Germinal center (tissue), 1 donor: ENCODE measurements around the gene NHLRC1.

ENCODE experiments used
- DNase-seq: peaks from one replicate; pipeline ENCODE4 v3.0.0; 2012; ENCODE audit warnings: mixed read lengths, low spot score

NHLRC1 gene

DNA sequence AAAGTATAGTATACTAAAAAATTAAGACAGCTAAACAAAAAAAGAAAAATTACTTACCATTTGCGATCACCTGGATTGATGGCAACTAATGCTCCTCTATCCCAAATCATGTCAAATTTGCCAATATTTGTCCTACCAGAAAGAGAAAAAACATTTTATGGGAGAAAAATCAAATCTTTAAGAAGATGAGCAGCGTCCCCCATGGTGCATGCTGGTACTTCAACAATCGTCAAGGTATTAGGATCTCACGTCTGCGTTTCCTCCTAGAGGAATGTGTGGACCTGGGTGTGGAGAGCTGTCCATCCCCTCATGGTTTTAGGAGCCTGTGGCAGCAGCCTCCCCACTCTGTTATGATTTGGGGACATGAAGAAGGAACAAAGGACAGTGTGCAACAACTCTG is 16.4 kb upstream of the NHLRC1 start:
- DNase-seq, result no peak

- DNase-seq, result no peak
Observed at GRCh38 chr6:18136260-18136659, 13.8 kb upstream of the NHLRC1 start.

GRCh38 chr6:18135171-18135570 is 12.7 kb upstream of the NHLRC1 start:
- DNase-seq, result no peak

DNA sequence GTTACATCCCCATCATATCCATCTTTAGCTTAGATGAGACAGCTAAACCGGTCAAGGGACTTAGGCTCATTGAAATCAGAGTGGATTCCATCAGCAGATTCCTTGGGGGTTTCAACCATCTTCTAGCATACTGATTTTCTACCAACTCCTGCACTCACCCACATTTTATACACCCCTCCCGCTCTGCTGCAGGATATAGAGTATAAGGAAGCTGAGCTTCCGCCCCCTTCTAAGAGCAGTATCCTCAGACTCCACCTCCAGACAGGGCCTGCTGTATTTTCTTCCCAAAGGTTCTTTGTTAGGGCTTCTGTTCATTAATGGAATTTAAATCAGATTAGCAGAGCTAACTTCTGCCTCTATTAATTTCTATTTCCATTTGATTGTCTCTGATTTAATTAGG is 9.9 kb upstream of the NHLRC1 start:
- no peak for DNase-seq

DNA sequence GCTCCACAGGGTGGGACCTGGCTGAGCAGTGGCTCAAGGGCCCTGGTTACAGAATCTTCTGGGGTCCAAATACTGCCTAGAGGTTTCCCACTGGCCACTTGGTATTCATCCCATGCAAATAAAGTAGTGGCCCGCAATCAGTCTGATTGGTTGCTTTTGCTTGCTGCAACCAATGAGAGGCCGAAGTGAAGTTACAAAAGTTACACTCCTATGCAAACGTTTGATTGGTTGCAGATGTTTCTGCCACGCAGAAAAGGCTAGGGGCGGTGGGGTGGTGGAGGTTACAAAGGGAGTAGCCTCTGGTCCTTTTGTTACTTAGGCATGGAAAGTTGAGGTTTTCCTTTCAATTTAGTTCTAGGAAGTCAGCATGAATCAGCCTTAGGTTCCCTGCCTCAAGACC is 3.6 kb upstream of the NHLRC1 start:
- no peak for DNase-seq

DNA sequence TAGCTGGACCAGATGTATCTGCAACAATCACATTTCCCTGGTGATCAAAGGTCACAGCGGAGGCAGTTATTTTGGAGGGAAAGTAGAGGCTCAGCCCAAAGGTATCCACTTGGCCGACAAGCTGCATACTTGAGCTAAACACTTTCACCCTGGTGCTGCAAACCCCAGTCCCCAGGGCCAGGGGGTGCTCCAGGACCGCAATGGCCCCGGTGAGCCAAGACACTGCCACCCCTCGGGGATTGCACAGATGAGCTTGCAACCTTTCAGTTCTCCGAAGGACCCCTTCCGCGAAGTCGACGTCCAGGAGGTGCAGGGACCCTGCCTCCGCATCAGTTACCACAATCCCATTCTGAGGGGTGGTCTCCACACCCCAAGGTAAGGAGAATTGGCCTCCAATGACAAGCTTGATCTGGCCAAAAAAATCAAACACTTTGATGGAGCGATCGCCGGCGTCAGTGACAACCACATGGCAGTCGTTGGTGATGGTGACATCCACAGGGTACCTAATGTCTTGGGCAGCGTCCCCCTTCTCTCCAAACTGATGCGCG is 823 bp downstream of the NHLRC1 start:
- no peak for DNase-seq

- DNase-seq, result no peak
Observed at GRCh38 chr6:18119236-18119635, 3.2 kb downstream of the NHLRC1 start.

GRCh38 chr6:18118330-18118729 is 4.1 kb downstream of the NHLRC1 start:
- no peak for DNase-seq

GRCh38 chr6:18117136-18117535 is 5.3 kb downstream of the NHLRC1 start:
- no peak for DNase-seq

DNA sequence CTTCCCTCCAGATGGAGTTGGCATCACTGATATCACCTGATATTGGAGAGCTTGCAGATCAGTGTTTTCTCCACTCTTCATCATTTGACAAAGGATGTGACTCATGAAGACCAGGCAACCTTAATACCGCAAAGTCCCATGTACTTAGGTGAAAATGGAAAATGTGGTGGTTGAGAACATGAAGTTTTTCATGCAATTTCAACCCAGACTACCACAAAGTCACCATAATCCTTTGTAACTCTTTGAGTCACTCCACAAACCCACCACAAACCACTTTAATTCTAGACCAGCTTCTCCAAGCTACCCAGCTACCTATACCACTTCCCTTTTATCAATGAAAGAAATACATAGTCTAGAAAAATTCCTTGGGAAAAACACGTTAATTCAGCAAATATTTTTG is 7.1 kb downstream of the NHLRC1 start:
- no peak for DNase-seq

- no peak for DNase-seq
Observed at GRCh38 chr6:18110162-18110561, 12.3 kb downstream of the NHLRC1 start.

- no peak for DNase-seq
Observed at GRCh38 chr6:18107061-18107460, 15.4 kb downstream of the NHLRC1 start.

- no peak for DNase-seq
Observed at GRCh38 chr6:18102783-18103509, 19.5 kb downstream of the NHLRC1 start.

GRCh38 chr6:18101873-18102272 is 20.6 kb downstream of the NHLRC1 start:
- DNase-seq, result no peak

GRCh38 chr6:18101271-18101670 is 21.2 kb downstream of the NHLRC1 start:
- DNase-seq, result no peak

GRCh38 chr6:18100296-18100695 is 22.2 kb downstream of the NHLRC1 start:
- no peak for DNase-seq

DNA sequence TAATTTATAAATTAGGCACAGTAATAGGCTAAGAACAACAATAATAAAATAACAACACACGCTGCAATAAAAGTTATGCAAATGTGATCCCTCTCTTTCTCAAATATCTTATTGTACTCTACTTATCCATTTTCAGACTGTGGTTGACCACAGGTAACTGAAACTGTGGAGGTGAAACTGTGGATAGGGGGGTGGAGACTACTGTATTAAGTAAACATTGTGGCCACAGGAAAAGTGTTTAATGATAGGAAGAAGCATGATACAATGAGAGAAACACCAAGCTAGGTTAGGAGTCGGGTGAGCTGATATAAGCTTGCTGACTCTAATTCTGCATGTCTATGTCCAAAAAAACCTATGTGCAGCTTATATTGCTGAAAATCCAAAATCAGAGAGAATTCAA is 23.0 kb downstream of the NHLRC1 start:
- DNase-seq, result no peak

GRCh38 chr6:18096423-18096822 is 26.1 kb downstream of the NHLRC1 start:
- no peak for DNase-seq

GRCh38 chr6:18091382-18091781 is 31.1 kb downstream of the NHLRC1 start:
- DNase-seq, result no peak

GRCh38 chr6:18090349-18090786 is 32.1 kb downstream of the NHLRC1 start:
- no peak for DNase-seq

DNA sequence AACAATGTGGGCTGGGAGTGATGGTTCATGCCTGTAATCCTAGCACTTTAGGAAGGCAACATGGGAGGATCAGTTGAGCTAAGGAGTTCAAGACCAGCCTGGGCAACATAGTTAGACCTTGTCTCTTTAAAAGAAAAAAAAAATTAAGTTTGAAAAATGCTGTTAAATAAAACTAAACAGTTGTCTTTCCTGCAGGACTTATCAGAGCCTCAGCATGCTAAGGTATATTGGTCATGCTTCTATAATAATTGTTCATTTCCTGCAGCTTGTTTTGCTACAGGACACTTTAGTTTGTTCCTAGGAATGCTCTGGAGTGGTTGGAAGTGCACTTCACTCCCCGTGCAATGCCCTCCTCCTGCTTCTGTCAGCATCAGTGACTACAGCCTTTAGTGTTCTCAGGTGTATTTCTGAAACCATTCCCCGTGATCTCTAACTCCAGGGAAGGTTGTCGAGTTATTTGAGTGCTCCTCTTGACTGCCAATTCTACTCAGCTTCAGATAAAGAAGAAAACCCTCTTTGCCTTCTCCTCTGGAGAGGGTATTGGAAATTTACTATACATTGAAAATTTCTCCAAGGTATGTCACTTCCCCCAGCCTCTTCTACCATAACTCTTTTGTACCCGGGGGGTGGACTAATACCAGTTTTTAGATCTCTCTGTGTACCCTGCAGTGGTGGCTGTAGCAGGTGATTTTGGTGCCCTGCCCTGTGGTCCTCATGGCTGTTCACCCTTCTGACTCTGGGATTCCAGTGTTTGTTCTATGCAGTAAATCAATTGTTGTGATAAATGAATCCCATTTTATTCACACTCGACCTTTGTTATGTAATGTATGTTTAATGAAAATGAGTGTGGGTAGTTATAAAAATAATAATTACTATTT is 33.8 kb downstream of the NHLRC1 start:
- no peak for DNase-seq

DNA sequence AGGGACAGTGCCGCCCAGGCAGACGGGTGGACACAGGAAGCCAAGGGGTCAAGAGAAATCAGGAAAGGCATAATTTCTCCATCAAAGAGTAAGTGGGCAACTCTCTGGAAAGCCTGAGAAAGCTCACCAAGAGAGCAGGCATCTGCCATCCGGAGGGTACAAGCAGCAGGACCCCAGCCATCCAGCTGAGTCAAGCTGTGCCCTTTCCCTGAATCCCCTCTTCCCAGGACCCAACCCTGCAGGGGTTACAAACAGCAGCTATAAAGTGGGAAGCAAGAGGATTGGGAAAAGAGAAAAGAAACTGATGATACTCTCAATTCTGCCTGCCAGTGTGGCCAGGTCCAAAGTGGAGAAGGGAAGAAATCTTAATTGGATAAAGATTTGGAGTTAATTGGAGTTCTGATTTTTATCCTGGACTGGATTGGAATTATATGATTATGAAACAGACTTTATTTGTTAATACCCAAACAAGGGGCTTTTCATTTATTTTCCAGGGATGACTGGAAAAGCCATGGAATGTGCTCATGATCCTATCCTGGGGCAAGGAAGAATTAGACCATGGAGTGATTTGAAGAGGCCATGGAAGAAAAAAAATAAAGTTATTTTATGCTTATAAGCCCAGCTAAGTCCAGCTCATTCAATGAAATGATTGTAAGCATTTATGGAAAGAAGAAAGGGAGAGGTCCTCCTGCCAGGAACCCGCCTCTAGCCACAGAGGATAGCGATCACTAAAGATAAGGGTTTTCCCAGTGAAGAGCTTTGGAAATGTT is 34.9 kb downstream of the NHLRC1 start:
- no peak for DNase-seq
